ENCODE results near the gene ACTN4.

GRCh38 chr19:38676878-38677646 lies 29.6 kb downstream of the ACTN4 start:
- no peak for TF ChIP-seq POLR2A (IDR thresholded peaks at IDR 0.05)
- TF ChIP-seq, protein P1, sequence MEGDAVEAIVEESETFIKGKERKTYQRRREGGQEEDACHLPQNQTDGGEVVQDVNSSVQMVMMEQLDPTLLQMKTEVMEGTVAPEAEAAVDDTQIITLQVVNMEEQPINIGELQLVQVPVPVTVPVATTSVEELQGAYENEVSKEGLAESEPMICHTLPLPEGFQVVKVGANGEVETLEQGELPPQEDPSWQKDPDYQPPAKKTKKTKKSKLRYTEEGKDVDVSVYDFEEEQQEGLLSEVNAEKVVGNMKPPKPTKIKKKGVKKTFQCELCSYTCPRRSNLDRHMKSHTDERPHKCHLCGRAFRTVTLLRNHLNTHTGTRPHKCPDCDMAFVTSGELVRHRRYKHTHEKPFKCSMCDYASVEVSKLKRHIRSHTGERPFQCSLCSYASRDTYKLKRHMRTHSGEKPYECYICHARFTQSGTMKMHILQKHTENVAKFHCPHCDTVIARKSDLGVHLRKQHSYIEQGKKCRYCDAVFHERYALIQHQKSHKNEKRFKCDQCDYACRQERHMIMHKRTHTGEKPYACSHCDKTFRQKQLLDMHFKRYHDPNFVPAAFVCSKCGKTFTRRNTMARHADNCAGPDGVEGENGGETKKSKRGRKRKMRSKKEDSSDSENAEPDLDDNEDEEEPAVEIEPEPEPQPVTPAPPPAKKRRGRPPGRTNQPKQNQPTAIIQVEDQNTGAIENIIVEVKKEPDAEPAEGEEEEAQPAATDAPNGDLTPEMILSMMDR (IDR thresholded peaks at IDR 0.05) = no peak
